ENCODE data around the gene SLC6A7.
"Not testable (repeated sequence)": the region's sequence is repeated elsewhere in the genome, so short reads cannot be mapped to it uniquely, and the experiment has no call there.

- not testable (repeated sequence) for TF ChIP-seq CTCF (conservative IDR thresholded peaks at IDR 0.05 in 1 of 2, IDR thresholded peaks at IDR 0.05 in 1 of 2; ENCODE audit: extremely low read depth in 1 of 2, insufficient read depth in 1 of 2, low read depth in 1 of 2, low read length in 2 of 2); EZH2 (IDR thresholded peaks at IDR 0.05; ENCODE audit: borderline replicate concordance, low read length)
These were observed 43.8 kb downstream of the SLC6A7 start for GRCh38 chr5:150233706-150234105.

Data from mammary epithelial cell (primary cell).